ENCODE measurements around the gene TBC1D22A.

Gene TBC1D22A

GRCh38 chr22:47210112-47210657 is 447.7 kb downstream of the TBC1D22A start:
- no peak for DNase-seq

DNA sequence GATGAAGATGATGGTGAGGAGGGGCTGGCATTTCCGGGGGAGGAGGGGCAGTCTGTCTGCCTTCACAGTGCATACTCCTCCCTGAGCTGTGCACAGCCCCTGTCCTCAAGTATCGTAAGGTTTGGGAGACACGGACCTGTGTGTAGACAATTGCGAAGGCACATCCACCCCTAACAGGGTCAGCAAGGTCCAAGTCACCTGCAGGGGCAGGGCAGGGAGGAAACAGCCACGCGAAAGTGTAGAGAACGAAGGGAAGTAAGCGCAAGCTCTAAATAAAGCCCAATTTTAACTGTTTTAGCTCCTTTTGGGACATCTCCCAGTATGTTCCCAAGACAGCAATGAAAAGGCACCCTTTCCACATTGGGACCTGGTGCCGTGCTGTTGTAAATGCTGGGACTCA is 448.2 kb downstream of the TBC1D22A start:
- no peak for DNase-seq

- DNase-seq = peak; percentile 40 to 58
These were observed 451.3 kb downstream of the TBC1D22A start for GRCh38 chr22:47213571-47214230.

- DNase-seq = no peak
These were observed 453.4 kb downstream of the TBC1D22A start for GRCh38 chr22:47215851-47216250.

DNA sequence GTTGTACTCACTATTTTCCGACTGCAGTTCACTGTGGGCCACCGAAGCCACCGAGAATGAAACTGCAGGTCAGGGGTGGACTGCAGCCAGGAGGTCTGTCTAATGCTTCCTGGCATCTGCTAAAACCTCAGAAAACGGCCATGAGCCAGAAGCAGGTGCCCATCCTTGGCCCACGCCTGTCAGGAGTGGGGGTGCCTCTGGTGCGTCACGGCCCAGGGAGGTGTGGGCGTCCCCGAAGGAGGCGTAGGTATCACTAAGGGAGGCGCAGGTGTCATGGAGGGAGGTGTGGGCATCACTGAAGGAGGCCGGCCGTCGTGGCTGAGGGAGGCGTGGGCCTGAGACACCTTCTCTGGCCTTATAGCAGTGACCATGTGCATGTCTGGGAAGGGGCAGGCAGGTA is 456.2 kb downstream of the TBC1D22A start:
- no peak for DNase-seq

DNA sequence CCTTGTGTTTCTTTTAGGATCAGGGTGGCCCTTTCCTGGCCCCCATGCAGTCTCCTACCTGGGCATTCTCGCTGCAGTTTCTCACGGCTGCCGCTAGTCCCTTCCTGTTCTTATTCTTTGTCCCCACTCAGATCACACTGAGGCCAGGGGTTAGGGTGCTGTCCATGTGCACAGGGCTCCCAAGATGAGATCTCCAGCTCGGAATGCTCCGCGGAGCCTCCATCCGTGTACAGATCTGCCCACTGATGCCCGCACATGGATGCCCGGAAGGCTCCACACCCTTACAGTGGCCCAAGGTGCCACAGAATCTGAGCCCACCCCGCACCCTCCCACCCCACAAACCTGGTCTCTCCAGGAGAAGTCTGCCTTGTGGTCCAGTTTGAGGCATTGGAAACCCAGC is 457.3 kb downstream of the TBC1D22A start:
- no peak for DNase-seq

- no peak for DNase-seq
These were observed 458.3 kb downstream of the TBC1D22A start for GRCh38 chr22:47220752-47221151.

- DNase-seq = no peak
These were observed 459.6 kb downstream of the TBC1D22A start for GRCh38 chr22:47221840-47222615.
